Suprapubic skin (tissue), 4 donors: ENCODE data around the gene UBE2QL1. TPM values are rescaled to one million over a fixed set of nuclear protein-coding genes. Genes with fewer than 3 reads are reported as not detected.

ENCODE experiments used
- DNase-seq, 2 donors: peaks; one replicate each; pipeline ENCODE4 v3.0.0-alpha.2; 2019; ENCODE audit warnings: low spot score in 2 of 2
- H3K27ac ChIP-seq: fragments of 200-600 bp; sonication (generic); one replicate; pipeline ENCODE4 v1.5.1; 2019
- H3K27me3 ChIP-seq: fragments of 200-600 bp; sonication (generic); one replicate; pipeline ENCODE4 v1.5.1; 2019
- H3K36me3 ChIP-seq: fragments of 200-600 bp; sonication (generic); one replicate; pipeline ENCODE4 v1.5.1; 2019
- H3K4me1 ChIP-seq: fragments of 200-600 bp; sonication (generic); one replicate; pipeline ENCODE4 v1.5.1; 2019
- H3K4me3 ChIP-seq: fragments of 200-600 bp; sonication (generic); one replicate; pipeline ENCODE4 v1.5.1; 2019; ENCODE audit warnings: mild to moderate bottlenecking
- H3K9me3 ChIP-seq: fragments of 200-600 bp; sonication (generic); one replicate; pipeline ENCODE4 v1.5.1; 2019
- EP300 ChIP-seq: sonication (generic); formaldehyde crosslinking; IDR thresholded peaks from one replicate; pipeline ENCODE4 v1.6.1; 2017; ENCODE audit warnings: antibody characterized with exemption
- POLR2A ChIP-seq, 2 donors: fragments of 450-650 bp; IDR thresholded peaks; one replicate each; pipeline ENCODE4 v1.6.1; 2017; ENCODE audit warnings: antibody characterized with exemption in 2 of 2, mild to moderate bottlenecking in 2 of 2, moderate library complexity in 2 of 2
- POLR2AphosphoS5 ChIP-seq, 3 donors: sonication (generic); formaldehyde crosslinking; IDR thresholded peaks; one replicate each; pipeline ENCODE4 v1.6.1; 2017; ENCODE audit warnings: antibody characterized with exemption in 3 of 3
- WGBS: methylation state at CpG from one replicate; pipeline ENCODE4 v1.1.5; 2018; 5-methylcytosine and 5-hydroxymethylcytosine counted together
- total RNA-seq, 4 donors: library from RNA; depleted of rRNA; stranded (reverse); fragments of >200 nt; gene quantifications; one replicate each; pipeline ENCODE4 v1.1.0, GENCODE V29; 2016
- TF ChIP-seq, protein P1 (sequence below), 2 donors: fragments of 200-600 bp in 1 of 2; fragments of 450-650 bp in 1 of 2; sonication (generic) in 1 of 2; IDR thresholded peaks; one replicate each; pipeline ENCODE4 v1.5.1; 2016 to 2019; ENCODE audit warnings: antibody characterized with exemption in 2 of 2, mild to moderate bottlenecking in 1 of 2, moderate library complexity in 1 of 2

The UBE2QL1 gene
- total RNA-seq, 4 donors from 2014 or later: 1.1 to 5.0 (median 3.2) TPM

DNA sequence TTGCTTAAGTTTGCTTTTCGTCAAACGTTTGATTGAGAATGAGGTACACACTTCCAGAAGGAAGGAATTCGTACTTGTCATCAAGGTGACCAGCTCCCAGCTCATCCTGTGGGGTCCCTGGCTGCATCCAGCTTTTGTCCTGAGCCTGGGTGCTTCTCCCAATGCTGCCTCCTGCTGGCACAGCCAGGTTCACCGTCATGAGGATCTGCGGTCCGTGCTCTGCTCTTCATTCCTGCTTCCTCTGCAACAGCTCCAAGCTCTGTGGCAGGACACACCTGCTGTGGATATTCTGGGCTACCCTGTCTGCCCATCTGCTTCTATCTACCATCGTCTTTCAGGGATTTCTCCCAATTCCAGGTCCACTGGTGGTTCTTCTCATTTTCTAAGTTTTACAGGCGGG lies 13.3 kb upstream of the UBE2QL1 start:
- Histone ChIP-seq H3K27ac (no peak overlapping the region), H3K4me3 (no peak overlapping the region), H3K36me3 (no peaks in the 10 kb centered on the region), H3K4me1 (no peaks in the 10 kb centered on the region), H3K9me3 (peaks cover 4% of the 10 kb centered on the region), H3K27me3 (peaks cover 14% of the 10 kb centered on the region)
- TF ChIP-seq POLR2AphosphoS5 (IDR thresholded peaks at IDR 0.05): no peak
- no peak for TF ChIP-seq POLR2A (IDR thresholded peaks at IDR 0.05)
- no peak for TF ChIP-seq EP300
- TF ChIP-seq, protein P1, sequence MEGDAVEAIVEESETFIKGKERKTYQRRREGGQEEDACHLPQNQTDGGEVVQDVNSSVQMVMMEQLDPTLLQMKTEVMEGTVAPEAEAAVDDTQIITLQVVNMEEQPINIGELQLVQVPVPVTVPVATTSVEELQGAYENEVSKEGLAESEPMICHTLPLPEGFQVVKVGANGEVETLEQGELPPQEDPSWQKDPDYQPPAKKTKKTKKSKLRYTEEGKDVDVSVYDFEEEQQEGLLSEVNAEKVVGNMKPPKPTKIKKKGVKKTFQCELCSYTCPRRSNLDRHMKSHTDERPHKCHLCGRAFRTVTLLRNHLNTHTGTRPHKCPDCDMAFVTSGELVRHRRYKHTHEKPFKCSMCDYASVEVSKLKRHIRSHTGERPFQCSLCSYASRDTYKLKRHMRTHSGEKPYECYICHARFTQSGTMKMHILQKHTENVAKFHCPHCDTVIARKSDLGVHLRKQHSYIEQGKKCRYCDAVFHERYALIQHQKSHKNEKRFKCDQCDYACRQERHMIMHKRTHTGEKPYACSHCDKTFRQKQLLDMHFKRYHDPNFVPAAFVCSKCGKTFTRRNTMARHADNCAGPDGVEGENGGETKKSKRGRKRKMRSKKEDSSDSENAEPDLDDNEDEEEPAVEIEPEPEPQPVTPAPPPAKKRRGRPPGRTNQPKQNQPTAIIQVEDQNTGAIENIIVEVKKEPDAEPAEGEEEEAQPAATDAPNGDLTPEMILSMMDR (IDR thresholded peaks at IDR 0.05): no peak
- no peak for DNase-seq
- 46% methylated on average over 8 of the region's 8 CpGs for WGBS

DNA sequence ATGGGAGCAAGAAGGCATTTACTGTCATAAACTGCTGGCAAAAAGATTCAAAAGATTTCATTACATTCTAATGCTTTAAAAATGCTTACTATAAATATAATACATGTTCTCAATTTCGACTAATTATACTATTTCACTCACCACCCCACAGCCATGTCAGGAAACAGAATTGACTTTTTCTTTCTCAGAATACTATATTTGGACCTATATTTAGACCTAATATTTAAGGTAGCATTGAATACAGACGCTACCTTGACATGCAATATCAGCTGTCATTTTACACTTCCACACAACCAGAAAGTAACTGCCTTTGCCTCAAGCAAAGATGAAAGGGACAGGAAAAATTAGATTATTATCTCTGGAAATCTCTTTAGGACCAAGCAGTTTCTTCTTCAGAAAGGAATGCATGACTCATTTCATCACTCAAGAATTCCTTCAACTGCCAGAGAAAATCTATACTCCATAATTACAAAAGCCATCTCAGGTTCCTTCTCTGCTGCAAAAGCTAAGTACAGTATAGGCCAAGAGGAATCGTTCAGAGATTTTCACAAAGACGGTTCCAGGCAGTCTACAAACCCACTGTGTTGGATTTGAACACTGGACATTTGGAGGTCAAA lies 11.8 kb upstream of the UBE2QL1 start:
- Histone ChIP-seq H3K36me3 (no peaks in the 10 kb centered on the region), H3K27ac (no peak overlapping the region), H3K27me3 (peaks cover 6% of the 10 kb centered on the region), H3K4me3 (no peak overlapping the region), H3K9me3 (peaks cover 4% of the 10 kb centered on the region), H3K4me1 (no peaks in the 10 kb centered on the region)
- 44% methylated on average over 4 of the region's 4 CpGs for WGBS
- TF ChIP-seq, protein P1 (IDR thresholded peaks at IDR 0.05): no peak
- DNase-seq: no peak

DNA sequence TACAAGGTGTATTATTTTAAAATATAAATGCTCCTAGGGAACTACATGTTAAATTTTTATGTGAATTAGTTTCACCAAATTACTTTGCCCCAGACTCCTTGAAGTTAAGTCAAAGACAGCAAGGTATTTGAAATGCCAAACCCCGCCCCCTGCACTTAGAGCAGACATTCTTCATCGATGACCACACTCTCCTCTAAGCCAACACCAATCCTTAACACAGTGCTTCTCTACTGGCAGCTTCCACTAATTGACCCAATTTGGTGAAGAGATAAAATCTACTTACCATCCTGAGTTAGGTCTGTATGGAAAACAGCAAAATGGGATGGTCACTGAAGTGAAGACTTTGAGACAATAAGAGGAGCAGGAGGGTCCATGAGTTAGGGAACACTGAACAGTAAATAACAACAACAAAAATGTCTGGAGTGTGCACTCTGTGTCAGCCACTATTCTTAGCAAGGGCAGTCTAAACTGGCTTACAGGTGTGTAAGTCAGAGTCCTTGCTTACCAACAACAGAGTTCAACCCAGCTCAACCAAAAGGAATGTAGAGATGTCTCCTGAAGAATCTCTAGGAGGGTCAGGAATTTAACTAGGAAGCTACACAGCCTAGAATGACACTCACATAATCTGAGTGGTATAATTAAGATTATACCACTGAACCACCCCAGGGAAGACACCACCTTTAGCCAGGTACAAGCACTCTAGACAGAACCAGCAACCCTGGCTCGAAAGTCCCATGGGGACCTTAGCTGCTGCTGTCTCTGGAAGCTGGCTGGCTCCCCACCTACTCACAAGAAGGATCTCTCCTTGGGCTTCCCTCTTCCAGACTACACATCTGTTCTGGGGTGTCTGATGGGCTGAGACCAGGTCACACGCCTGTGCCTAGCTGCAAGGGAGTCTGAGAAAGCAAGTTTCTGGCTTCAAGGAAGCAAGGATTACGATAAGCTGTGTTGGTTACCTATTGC lies 8.8 kb upstream of the UBE2QL1 start:
- WGBS: 94% methylated on average over 5 of the region's 5 CpGs
- Histone ChIP-seq H3K27ac (no peak overlapping the region), H3K36me3 (no peaks in the 10 kb centered on the region), H3K4me1 (no peaks in the 10 kb centered on the region), H3K9me3 (peaks cover 4% of the 10 kb centered on the region), H3K4me3 (no peak overlapping the region), H3K27me3 (no peaks in the 10 kb centered on the region)
- no peak for DNase-seq
- TF ChIP-seq POLR2AphosphoS5 (IDR thresholded peaks at IDR 0.05): no peak
- TF ChIP-seq POLR2A (IDR thresholded peaks at IDR 0.05): no peak
- TF ChIP-seq, protein P1 (IDR thresholded peaks at IDR 0.05): no peak
- no peak for TF ChIP-seq EP300

DNA sequence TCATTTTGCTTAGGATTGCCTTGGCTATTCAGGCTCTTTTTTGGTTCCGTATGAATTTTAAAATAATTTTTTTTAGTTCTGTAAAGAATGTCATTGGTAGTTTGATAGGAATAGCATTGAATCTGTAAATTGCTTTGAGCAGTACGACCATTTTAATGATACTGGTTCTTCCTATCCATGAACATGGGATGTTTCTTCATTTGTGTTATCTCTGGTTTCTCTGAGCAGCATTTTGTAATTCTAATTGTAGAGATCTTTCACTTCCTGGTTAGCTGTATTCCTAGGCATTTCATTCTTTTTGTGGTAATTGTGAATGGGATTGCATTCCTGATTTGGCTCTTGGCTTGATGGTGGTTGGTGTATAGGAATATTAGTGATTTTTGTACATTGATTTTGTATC lies 6.3 kb upstream of the UBE2QL1 start:
- TF ChIP-seq EP300 (no peak), POLR2AphosphoS5 (IDR thresholded peaks at IDR 0.05) (no peak)
- Histone ChIP-seq H3K27me3 (no peaks in the 10 kb centered on the region), H3K4me3 (no peak overlapping the region), H3K27ac (no peak overlapping the region), H3K36me3 (no peaks in the 10 kb centered on the region), H3K9me3 (peaks cover 4% of the 10 kb centered on the region), H3K4me1 (no peaks in the 10 kb centered on the region)
- 89% methylated on average over 2 of the region's 2 CpGs for WGBS
- no peak for DNase-seq

DNA sequence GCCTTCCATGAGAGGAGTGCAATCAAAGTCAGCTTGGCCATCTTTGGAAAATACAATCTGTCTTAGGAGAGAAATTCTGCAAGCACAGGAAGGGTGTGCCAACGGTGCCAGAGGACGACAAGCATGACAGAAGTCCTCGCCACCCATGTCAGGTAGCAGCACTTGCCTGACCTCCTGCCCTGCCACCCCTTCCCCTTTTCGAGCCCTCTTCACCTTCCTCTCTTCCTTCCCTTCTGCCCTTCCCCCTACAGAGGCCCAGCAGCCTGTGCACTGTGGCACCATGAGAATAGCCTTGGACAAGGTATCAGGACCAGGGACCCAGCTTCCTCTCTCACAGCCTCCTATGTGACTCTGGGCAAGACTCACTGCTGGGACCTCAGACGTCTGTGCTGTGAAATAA lies 5.3 kb upstream of the UBE2QL1 start:
- Histone ChIP-seq H3K4me1 (no peaks in the 10 kb centered on the region), H3K4me3 (no peak overlapping the region), H3K27ac (no peak overlapping the region), H3K27me3 (no peaks in the 10 kb centered on the region), H3K9me3 (peaks cover 4% of the 10 kb centered on the region), H3K36me3 (no peaks in the 10 kb centered on the region)
- TF ChIP-seq, protein P1 (IDR thresholded peaks at IDR 0.05): no peak
- no peak for TF ChIP-seq POLR2A (IDR thresholded peaks at IDR 0.05)
- TF ChIP-seq EP300: no peak
- TF ChIP-seq POLR2AphosphoS5 (IDR thresholded peaks at IDR 0.05): no peak
- WGBS: 81% methylated on average over 5 of the region's 5 CpGs
- DNase-seq: no peak
